ENCODE results near the gene FAM83D.
"Not testable (repeated sequence)": the region's sequence is repeated elsewhere in the genome, so short reads cannot be mapped to it uniquely, and the experiment has no call there.

DNA sequence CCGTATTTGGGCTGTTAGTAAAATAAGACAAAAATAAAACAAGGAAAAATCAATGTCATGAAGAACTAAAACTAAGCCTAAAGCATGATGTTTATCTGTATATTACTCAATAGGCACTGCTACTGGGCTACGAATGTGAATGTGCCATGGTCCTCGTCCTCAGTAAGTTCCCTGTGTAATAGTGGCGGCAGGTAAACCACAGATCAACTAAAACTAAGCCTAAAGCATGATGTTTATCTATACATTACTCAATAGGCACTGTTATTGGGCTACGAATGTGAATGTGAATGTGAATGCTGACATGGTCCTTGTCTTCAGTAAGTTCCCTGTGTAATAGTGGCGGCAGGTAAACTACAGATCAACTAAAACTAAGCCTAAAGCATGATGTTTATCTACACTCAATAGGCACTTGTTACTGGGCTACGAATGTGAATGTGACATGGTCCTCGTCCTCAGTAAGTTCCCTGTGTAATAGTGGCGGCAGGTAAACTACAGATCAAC is 34.0 kb downstream of the FAM83D start:
- TF ChIP-seq, protein P1, sequence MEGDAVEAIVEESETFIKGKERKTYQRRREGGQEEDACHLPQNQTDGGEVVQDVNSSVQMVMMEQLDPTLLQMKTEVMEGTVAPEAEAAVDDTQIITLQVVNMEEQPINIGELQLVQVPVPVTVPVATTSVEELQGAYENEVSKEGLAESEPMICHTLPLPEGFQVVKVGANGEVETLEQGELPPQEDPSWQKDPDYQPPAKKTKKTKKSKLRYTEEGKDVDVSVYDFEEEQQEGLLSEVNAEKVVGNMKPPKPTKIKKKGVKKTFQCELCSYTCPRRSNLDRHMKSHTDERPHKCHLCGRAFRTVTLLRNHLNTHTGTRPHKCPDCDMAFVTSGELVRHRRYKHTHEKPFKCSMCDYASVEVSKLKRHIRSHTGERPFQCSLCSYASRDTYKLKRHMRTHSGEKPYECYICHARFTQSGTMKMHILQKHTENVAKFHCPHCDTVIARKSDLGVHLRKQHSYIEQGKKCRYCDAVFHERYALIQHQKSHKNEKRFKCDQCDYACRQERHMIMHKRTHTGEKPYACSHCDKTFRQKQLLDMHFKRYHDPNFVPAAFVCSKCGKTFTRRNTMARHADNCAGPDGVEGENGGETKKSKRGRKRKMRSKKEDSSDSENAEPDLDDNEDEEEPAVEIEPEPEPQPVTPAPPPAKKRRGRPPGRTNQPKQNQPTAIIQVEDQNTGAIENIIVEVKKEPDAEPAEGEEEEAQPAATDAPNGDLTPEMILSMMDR (IDR thresholded peaks at IDR 0.05), result not testable (repeated sequence)
- TF ChIP-seq POLR2A (IDR thresholded peaks at IDR 0.05), result not testable (repeated sequence)

Data from vagina (tissue), 2 donors.